ENCODE data around the gene PRDM11.

PRDM11 gene

GRCh38 chr11:45142241-45143055 lies 4.0 kb upstream of the PRDM11 start:
- peak in 1 of 2 experiments; percentile 10 for DNase-seq

GRCh38 chr11:45143494-45143893 lies 2.9 kb upstream of the PRDM11 start:
- no peak for DNase-seq

- no peak for DNase-seq
Measured at GRCh38 chr11:45144126-45145082, 2.0 kb upstream of the PRDM11 start.

- DNase-seq, result no peak
Measured at GRCh38 chr11:45145083-45145378, 1.4 kb upstream of the PRDM11 start.

- DNase-seq, result peak; percentile 57 to 76
Measured at GRCh38 chr11:45145379-45146071, 914 bp upstream of the PRDM11 start.

- DNase-seq, result peak; percentile 80 to 93
Measured at GRCh38 chr11:45147017-45147728, 734 bp downstream of the PRDM11 start.

- no peak for DNase-seq
Measured at GRCh38 chr11:45147891-45148675, 1.6 kb downstream of the PRDM11 start.

GRCh38 chr11:45149483-45150056 lies 3.1 kb downstream of the PRDM11 start:
- DNase-seq, result no peak

- no peak for DNase-seq
Measured at GRCh38 chr11:45150301-45150700, 3.9 kb downstream of the PRDM11 start.

GRCh38 chr11:45150943-45151342 lies 4.5 kb downstream of the PRDM11 start:
- no peak for DNase-seq

GRCh38 chr11:45151362-45151982 lies 5.0 kb downstream of the PRDM11 start:
- no peak for DNase-seq

GRCh38 chr11:45152740-45153595 lies 6.5 kb downstream of the PRDM11 start:
- DNase-seq, result no peak

GRCh38 chr11:45154276-45154675 lies 7.8 kb downstream of the PRDM11 start:
- no peak for DNase-seq

- no peak for DNase-seq
Measured at GRCh38 chr11:45155058-45155551, 8.7 kb downstream of the PRDM11 start.

GRCh38 chr11:45155627-45156180 lies 9.3 kb downstream of the PRDM11 start:
- no peak for DNase-seq

- no peak for DNase-seq
Measured at GRCh38 chr11:45156201-45156600, 9.8 kb downstream of the PRDM11 start.

- no peak for DNase-seq
Measured at GRCh38 chr11:45156741-45157140, 10.3 kb downstream of the PRDM11 start.

- no peak for DNase-seq
Measured at GRCh38 chr11:45157247-45158209, 11.1 kb downstream of the PRDM11 start.

All from NCI-H524 (cell line).